Spleen (tissue), 7 donors: Measurements from ENCODE around the gene XPR1.

Source experiments
- CTCF ChIP-seq, 11 experiments: fragments of 200-600 bp in 7 of 11; fragments of 450-650 bp in 4 of 11; sonication (generic) in 4 of 11; IDR thresholded peaks in 8 of 11; conservative IDR thresholded peaks in 3 of 11; 1 replicate in 7 of 11; 2 replicates in 4 of 11; pipeline versions ENCODE4 v1.4.0 to v1.8.0; 2016 to 2021; ENCODE audit warnings: antibody characterized with exemption in 11 of 11, inconsistent platforms in 4 of 11, mild to moderate bottlenecking in 1 of 11
- POLR2A ChIP-seq, 3 donors: fragments of 450-650 bp; IDR thresholded peaks; one replicate each; pipeline ENCODE4 v1.5.1; 2017; ENCODE audit warnings: antibody characterized with exemption in 3 of 3, mild to moderate bottlenecking in 1 of 3
- POLR2AphosphoS5 ChIP-seq, 3 donors: sonication (generic); formaldehyde crosslinking; IDR thresholded peaks; one replicate each; pipeline ENCODE4 v1.5.1; 2017; ENCODE audit warnings: antibody characterized with exemption in 3 of 3
- donor health status: DM: no; HTN: no; CAD: no; lungs with moderate emphysema.
- donor health status: DM: no; HTN: no; CAD: no.
- donor health status: DM: no; HTN: no; CAD: no.

GRCh38 chr1:180899262-180899661, 267.4 kb downstream of the XPR1 start:
- TF ChIP-seq CTCF (IDR thresholded peaks at IDR 0.05 in 8 of 11, conservative IDR thresholded peaks at IDR 0.05 in 3 of 11) (no peak), POLR2A (IDR thresholded peaks at IDR 0.05) (no peak), POLR2AphosphoS5 (IDR thresholded peaks at IDR 0.05) (no peak)
